Endothelial cell of umbilical vein (primary cell): ENCODE results near the gene RECQL5. TPM values are rescaled to one million over a fixed set of nuclear protein-coding genes. Genes with fewer than 3 reads are reported as not detected.
A peak's percentile ranks its signal among the peaks of the same experiment; 100 is the strongest.

Source experiments
- BruUV-seq: library from RNA; stranded (reverse); fragments of 400-500 nt; replicated peaks from 2 replicates; lab custom pipeline; 2021; lab: Mats Ljungman, UMichigan
- CTCF ChIA-PET: fragments of 300-600, 350-600 bp; sonication (Branson Sonifier 250); formaldehyde crosslinking; loops from one replicate; lab custom pipeline; 2021; ENCODE audit warnings: antibody characterized with exemption, inconsistent platforms; lab: Charles Lee
- POLR2A ChIA-PET: fragments of 300-600, 350-600 bp; sonication (Branson Sonifier 250); formaldehyde crosslinking; loops from one replicate; lab custom pipeline; 2021; ENCODE audit warnings: antibody characterized with exemption, inconsistent platforms; lab: Charles Lee
- DNase-seq: peaks from one replicate; pipeline ENCODE4 v3.0.0-alpha.2; 2011; ENCODE audit warnings: low read depth, low spot score
- FAIRE-seq: peaks from 2 replicates; lab custom pipeline; 2011; peaks lifted over from hg19 to GRCh38; lab: Jason Lieb, UNC
- H2AFZ ChIP-seq: 2 replicates; pipeline ENCODE4 v1.6.0; 2012; ENCODE audit warnings: low read depth, low read length, control low read depth, inconsistent platforms
- H3K27ac ChIP-seq: 2 replicates; pipeline ENCODE4 v1.5.1; 2011; ENCODE audit warnings: low read depth, mild to moderate bottlenecking, control low read depth, low read length, moderate library complexity; ENCODE audit not compliant: insufficient read depth
- H3K27me3 ChIP-seq, 2 experiments: 2 replicates each; pipeline versions ENCODE4 v1.6.0 to v1.6.1; 2011; ENCODE audit warnings: low read length in 2 of 2, mixed read lengths in 1 of 2; ENCODE audit not compliant: control insufficient read depth in 2 of 2, insufficient read depth in 2 of 2
- H3K36me3 ChIP-seq, 2 experiments: 2 replicates in 1 of 2; 3 replicates in 1 of 2; pipeline ENCODE4 v1.5.1; 2011; ENCODE audit warnings: low read length in 2 of 2, mild to moderate bottlenecking in 1 of 2, moderate library complexity in 1 of 2; ENCODE audit not compliant: control insufficient read depth in 2 of 2, insufficient read depth in 2 of 2; ENCODE audit errors: extremely low read depth in 1 of 2
- H3K4me1 ChIP-seq: 3 replicates; pipeline ENCODE4 v1.5.1; 2011; ENCODE audit warnings: mild to moderate bottlenecking, low read length; ENCODE audit not compliant: control insufficient read depth, insufficient read depth; ENCODE audit errors: extremely low read depth
- H3K4me2 ChIP-seq: 2 replicates; pipeline ENCODE4 v1.6.1; 2011; ENCODE audit warnings: low read length, control low read depth, mixed read lengths; ENCODE audit not compliant: insufficient read depth
- H3K4me3 ChIP-seq, 3 experiments: fragments of 200-600 bp in 1 of 3; sonication (generic), shearing (Covaris generic) in 1 of 3; replicated peaks in 1 of 3; 2 replicates each; pipeline ENCODE4 v1.5.1; 2011 to 2016; ENCODE audit warnings: control low read depth in 3 of 3, low read length in 3 of 3, mild to moderate bottlenecking in 2 of 3, inconsistent platforms in 1 of 3, low read depth in 1 of 3, moderate library complexity in 1 of 3; ENCODE audit not compliant: insufficient read depth in 1 of 3
- H3K79me2 ChIP-seq: 2 replicates; pipeline ENCODE4 v1.6.0; 2012; ENCODE audit warnings: low read length, inconsistent platforms; ENCODE audit not compliant: control insufficient read depth, insufficient read depth
- H3K9ac ChIP-seq: replicated peaks from 2 replicates; pipeline ENCODE3; 2011; ENCODE audit warnings: low read length, control low read depth; ENCODE audit not compliant: insufficient read depth; ENCODE audit errors: extremely low read depth
- H3K9me1 ChIP-seq: replicated peaks from 3 replicates; pipeline ENCODE4 v1.6.0; 2011; ENCODE audit warnings: mild to moderate bottlenecking, low read length; ENCODE audit not compliant: control insufficient read depth, insufficient read depth; ENCODE audit errors: extremely low read depth
- H3K9me3 ChIP-seq: replicated peaks from 2 replicates; pipeline ENCODE4 v1.5.1; 2012; ENCODE audit warnings: low read length, inconsistent platforms; ENCODE audit not compliant: control insufficient read depth, insufficient read depth
- H4K20me1 ChIP-seq: replicated peaks from 2 replicates; pipeline ENCODE3; 2011; ENCODE audit warnings: mild to moderate bottlenecking, low read length; ENCODE audit not compliant: control insufficient read depth, insufficient read depth; ENCODE audit errors: extremely low read depth
- EZH2 ChIP-seq: IDR thresholded peaks from 2 replicates; pipeline ENCODE4 v1.6.1; 2012; ENCODE audit warnings: borderline replicate concordance, low read depth, mild to moderate bottlenecking, moderate library complexity, low read length, inconsistent platforms; ENCODE audit not compliant: severe bottlenecking
- JUN ChIP-seq: IDR thresholded peaks from 2 replicates; pipeline ENCODE4 v1.6.1; 2011; ENCODE audit warnings: borderline replicate concordance, low read depth; ENCODE audit not compliant: insufficient read length, insufficient read depth
- MAX ChIP-seq: IDR thresholded peaks from 2 replicates; pipeline ENCODE4 v1.6.1; 2011; ENCODE audit not compliant: insufficient read depth, insufficient read length
- MYC ChIP-seq: IDR thresholded peaks from one replicate; pipeline ENCODE4 v1.6.1; 2011; ENCODE audit warnings: mild to moderate bottlenecking, low read depth, low read length
- dilution Hi-C: fragments of 300-500 bp; cut with MboI; formaldehyde crosslinking; loops from one replicate; pipeline ENCODE4 v1.15.0; 2019; ENCODE audit warnings: low sequenced_read_pairs; ENCODE audit not compliant: extremely low pct_ligation_motif_present
- intact Hi-C: fragments of 100-400 bp; cut with micrococcal nuclease; formaldehyde crosslinking; loops from one replicate; pipeline ENCODE4 v1.10.0; 2022
- polyA plus RNA-seq, 4 experiments: library from polyadenylated mRNA; depleted of rRNA in 3 of 4; stranded (reverse) in 3 of 4; unstranded in 1 of 4; fragments of >200 nt; gene quantifications; 2 replicates each; pipeline versions ENCODE4 v1.2.1 to v1.2.3, GENCODE V29; 2011 to 2012; ENCODE audit warnings: missing spikeins in 1 of 4
- total RNA-seq: library from RNA; stranded (reverse); gene quantifications from 2 replicates; pipeline ENCODE4 v1.2.3, GENCODE V29; 2021
- TF ChIP-seq, protein P1 (sequence below), 2 donors: IDR thresholded peaks; 1 replicate in 1 of 2; 2 replicates in 1 of 2; pipeline ENCODE4 v1.5.1; 2011; ENCODE audit warnings: low read length in 2 of 2, mild to moderate bottlenecking in 2 of 2, moderate library complexity in 2 of 2, control low read depth in 1 of 2, inconsistent platforms in 1 of 2, low read depth in 1 of 2; ENCODE audit not compliant: insufficient read depth in 1 of 2; ENCODE audit errors: extremely low read depth in 1 of 2

The RECQL5 gene
- total and polyA plus RNA-seq, 2 donors (not counting 3 experiments of a cell fraction or from before 2014, with no cell fraction given): 21.3 to 30.7 TPM

DNA sequence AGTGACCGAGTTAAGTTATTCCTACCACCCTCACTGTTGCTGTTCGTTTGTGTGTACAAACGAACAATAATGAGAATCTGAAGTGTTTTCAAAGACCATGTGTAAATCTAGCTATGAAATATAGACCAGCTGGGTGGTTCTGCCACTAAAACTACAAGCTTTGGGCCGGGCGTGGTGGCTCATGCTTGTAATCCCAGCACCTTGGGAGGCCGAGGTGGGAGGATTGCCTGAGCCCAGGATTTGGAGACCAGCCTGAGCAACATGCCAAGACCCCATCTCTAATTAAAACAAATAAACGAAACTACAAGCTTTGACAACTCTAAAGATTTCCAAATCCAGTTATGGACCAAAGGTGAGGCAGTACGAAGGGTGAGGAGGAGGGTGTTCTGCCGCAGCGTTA lies 973 bp downstream of the RECQL5 start:
- Histone ChIP-seq H3K27ac (no peak overlapping the region), H3K27me3 (no peaks in the 10 kb centered on the region), H3K9me3 (no peaks in the 10 kb centered on the region), H3K36me3 (peaks cover 3 to 16% of the 10 kb centered on the region in 2 experiments), H3K79me2 (peaks cover 48% of the 10 kb centered on the region), H3K4me1 (peaks cover 20% of the 10 kb centered on the region), H3K9me1 (no peaks in the 10 kb centered on the region), H4K20me1 (no peaks in the 10 kb centered on the region), H3K9ac (peak overlapping the region; percentile 93), H3K4me2 (peak overlapping the region; percentile 87), H3K4me3 (peak overlapping the region in 2 of 3 experiments; percentile 81 to 95), H2AFZ (no peak overlapping the region)
- intact Hi-C loops: no loop called here
- no peak for TF ChIP-seq MYC
- no peak for TF ChIP-seq EZH2
- no peak for TF ChIP-seq MAX
- no peak for TF ChIP-seq JUN
- TF ChIP-seq, protein P1, sequence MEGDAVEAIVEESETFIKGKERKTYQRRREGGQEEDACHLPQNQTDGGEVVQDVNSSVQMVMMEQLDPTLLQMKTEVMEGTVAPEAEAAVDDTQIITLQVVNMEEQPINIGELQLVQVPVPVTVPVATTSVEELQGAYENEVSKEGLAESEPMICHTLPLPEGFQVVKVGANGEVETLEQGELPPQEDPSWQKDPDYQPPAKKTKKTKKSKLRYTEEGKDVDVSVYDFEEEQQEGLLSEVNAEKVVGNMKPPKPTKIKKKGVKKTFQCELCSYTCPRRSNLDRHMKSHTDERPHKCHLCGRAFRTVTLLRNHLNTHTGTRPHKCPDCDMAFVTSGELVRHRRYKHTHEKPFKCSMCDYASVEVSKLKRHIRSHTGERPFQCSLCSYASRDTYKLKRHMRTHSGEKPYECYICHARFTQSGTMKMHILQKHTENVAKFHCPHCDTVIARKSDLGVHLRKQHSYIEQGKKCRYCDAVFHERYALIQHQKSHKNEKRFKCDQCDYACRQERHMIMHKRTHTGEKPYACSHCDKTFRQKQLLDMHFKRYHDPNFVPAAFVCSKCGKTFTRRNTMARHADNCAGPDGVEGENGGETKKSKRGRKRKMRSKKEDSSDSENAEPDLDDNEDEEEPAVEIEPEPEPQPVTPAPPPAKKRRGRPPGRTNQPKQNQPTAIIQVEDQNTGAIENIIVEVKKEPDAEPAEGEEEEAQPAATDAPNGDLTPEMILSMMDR (IDR thresholded peaks at IDR 0.05; ENCODE audit: extremely low read depth in 1 of 2, insufficient read depth in 1 of 2, low read depth in 1 of 2, low read length in 2 of 2): no peak
- DNase-seq (no peak), FAIRE-seq (no peak)
- dilution Hi-C loops: no loop called here
- CTCF ChIA-PET: interaction anchor here (1.8 to 3.6 kb wide), 4 partner anchors 12 to 84 kb away, joined by 9 to 29 read pairs (median 14); partner anchors contain the start of gene SMIM5
- POLR2A ChIA-PET: interaction anchor here (1.8 kb wide), 1 partner anchor 41 kb away, joined by 5 read pairs; no protein-coding TSS in a partner anchor
- BruUV-seq: no TSS peak
